Measurements from ENCODE around the gene CKS1B. TPM values are rescaled to one million over a fixed set of nuclear protein-coding genes. Genes with fewer than 3 reads are reported as not detected.

The CKS1B gene
- total and polyA plus RNA-seq, 9 of the 15 experiments (the other 6 are each of a cell fraction or from before 2014, with no cell fraction given): 215 to 1,103 (median 460) TPM

GRCh38 chr1:154974102-154974807 is at the start of gene CKS1B (continued):
- TF ChIP-seq CREB1 (IDR thresholded peaks at IDR 0.05) (peak; percentile 56; the same call in 1 of the 2 replicates), CREB1 (CRISPR knock-in tag; IDR thresholded peaks at IDR 0.05) (peak; percentile 72), HSF4 (CRISPR knock-in tag; IDR thresholded peaks at IDR 0.05; ENCODE audit: borderline replicate concordance) (no peak), MEIS2 (IDR thresholded peaks at IDR 0.05; ENCODE audit: partially characterized antibody) (no peak), E2F6 (IDR thresholded peaks at IDR 0.05; ENCODE audit: borderline replicate concordance in 1 of 2, extremely low read depth in 1 of 2, insufficient read depth in 1 of 2, insufficient read length in 1 of 2, low read depth in 1 of 2, low read length in 1 of 2, poor library complexity in 1 of 2, severe bottlenecking in 1 of 2) (peak; percentile 93 to 95), RFX1 (IDR thresholded peaks at IDR 0.05) (no peak), GTF2F1 (IDR thresholded peaks at IDR 0.05; ENCODE audit: low read depth, low read length) (no peak), MECOM (CRISPR knock-in tag; IDR thresholded peaks at IDR 0.05) (no peak), ZFX (CRISPR knock-in tag; IDR thresholded peaks at IDR 0.05) (peak; percentile 90), EWSR1 (IDR thresholded peaks at IDR 0.05; ENCODE audit: borderline replicate concordance, low read depth, partially characterized antibody) (no peak), CBX8 (IDR thresholded peaks at IDR 0.05; ENCODE audit: borderline replicate concordance, extremely low read depth, low read depth, low read length, poor library complexity, severe bottlenecking) (no peak), MLX (CRISPR knock-in tag; conservative IDR thresholded peaks at IDR 0.05) (no peak; a peak in 1 of 4 replicates), NR2F6 (CRISPR knock-in tag; IDR thresholded peaks at IDR 0.05) (no peak), KDM2B (CRISPR knock-in tag; IDR thresholded peaks at IDR 0.05) (no peak), HDAC3 (IDR thresholded peaks at IDR 0.05; ENCODE audit: borderline replicate concordance, partially characterized antibody) (no peak), ZNF384 (IDR thresholded peaks at IDR 0.05; ENCODE audit: low read depth, low read length) (no peak), CREB3L1 (IDR thresholded peaks at IDR 0.05; ENCODE audit: borderline replicate concordance, low read depth) (peak; percentile 82; the same call in 1 of the 2 replicates)
- TF ChIP-seq, protein P1, sequence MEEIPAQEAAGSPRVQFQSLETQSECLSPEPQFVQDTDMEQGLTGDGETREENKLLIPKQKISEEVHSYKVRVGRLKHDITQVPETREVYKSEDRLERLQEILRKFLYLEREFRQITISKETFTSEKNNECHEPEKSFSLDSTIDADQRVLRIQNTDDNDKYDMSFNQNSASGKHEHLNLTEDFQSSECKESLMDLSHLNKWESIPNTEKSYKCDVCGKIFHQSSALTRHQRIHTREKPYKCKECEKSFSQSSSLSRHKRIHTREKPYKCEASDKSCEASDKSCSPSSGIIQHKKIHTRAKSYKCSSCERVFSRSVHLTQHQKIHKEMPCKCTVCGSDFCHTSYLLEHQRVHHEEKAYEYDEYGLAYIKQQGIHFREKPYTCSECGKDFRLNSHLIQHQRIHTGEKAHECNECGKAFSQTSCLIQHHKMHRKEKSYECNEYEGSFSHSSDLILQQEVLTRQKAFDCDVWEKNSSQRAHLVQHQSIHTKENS (CRISPR knock-in tag; IDR thresholded peaks at IDR 0.05): no peak
